Non-pigmented ciliary epithelial cell (primary cell): Measurements from ENCODE around the gene KRT6C.

Source experiments
- DNase-seq: peaks from one replicate; pipeline ENCODE4 v3.0.0-alpha.2; 2010; ENCODE audit warnings: low read depth

The KRT6C gene

DNA sequence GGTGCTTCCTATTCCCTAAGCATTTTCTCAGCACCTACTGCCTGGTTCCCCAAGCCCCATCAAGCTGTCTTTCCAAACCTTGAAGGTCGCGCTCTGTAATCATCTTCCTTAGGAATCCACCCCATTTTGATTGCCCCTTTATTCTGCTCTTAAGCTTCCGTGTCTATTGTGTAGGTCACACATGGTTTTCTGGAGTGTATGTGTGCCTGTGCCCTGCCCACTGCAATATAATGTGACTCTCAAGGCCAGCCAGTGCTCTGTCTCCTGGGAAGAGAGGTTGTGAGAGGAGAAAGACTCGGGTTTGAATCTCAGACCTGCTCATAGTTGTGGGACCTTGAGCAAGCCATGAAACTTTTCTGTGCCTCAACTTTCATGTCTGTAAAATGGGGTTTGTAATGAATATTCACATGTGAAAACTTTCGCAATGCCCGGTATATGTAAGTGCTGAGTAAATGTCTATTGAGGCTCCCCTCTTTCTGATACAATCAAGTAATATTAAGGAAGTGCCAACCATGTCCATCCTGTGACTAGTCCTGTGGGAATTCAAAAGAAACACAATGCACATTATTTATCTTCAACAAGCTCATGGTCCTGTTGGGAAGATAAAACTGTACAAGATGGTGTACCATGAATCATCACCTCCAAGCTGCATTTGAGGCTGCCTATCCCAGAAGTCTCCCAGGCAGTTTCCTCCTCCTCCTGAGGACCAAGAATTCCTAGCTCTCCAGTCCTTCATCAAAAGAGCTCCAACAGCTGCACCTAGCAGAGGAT, 38.7 kb downstream of the KRT6C start:
- DNase-seq, result no peak

DNA sequence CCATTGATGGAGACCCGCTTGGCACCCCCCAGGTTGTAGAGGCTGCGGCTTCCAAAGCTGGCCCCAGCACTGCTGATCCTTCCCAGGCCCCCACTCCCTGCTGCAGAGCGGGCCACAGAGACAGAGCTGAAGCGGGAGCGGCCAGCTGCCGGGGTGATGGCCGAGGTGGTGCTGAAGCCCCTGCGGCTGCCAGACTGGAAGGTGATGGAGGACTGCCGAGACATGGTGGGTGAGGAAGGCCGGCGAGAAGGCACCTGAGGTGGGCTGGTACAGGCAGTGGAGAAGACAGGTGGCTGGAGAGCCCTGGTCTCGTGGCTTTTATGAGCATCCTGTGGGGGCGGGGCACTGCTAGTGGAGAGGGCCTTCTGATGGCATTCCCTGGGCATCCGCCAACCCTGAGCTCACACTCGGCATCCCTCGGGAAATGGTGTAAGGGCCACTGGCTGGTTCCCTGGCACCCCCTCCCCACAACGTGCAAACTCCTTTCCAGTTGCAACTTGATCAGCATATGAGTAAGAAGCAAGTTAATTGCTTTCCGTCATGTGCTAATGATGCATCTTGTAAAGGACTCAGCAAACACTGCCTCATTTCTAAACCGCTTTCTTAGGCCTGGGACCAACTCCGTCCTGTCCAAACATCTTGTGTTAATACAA, 39.4 kb downstream of the KRT6C start, which contains the start of gene KRT75:
TSS of gene KRT75 (minus strand) at position 291 of the 653 bp plus-strand sequence. CDS start at position 224, 67 bp downstream.
- no peak for DNase-seq

DNA sequence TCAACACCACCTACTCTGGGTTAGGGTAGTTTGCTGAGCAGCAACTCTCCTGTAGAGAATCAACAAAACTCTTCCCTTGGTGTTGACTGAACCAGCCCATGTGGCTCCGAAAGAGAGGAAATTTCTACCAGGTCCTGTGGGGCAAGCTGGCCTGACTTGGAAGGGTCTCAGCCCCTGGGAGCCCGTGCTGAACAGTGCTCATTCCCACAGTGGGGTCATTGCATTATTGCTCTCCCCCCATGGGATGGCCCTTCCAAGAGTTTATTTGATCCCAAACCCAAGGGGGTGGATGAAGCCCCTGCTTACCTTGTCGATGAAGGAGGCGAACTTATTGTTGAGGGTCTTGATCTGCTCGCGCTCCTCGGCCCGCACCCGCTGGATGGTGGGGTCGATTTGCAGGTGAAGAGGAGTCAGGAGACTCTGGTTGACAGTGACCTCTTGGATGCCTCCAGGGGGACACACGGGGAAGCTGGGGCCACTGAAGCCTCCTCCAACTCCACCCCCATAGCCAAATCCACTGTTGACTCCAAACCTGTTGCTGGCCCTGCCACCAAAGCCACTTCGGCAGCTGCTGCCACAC, 40.0 kb downstream of the KRT6C start:
- no peak for DNase-seq

DNA sequence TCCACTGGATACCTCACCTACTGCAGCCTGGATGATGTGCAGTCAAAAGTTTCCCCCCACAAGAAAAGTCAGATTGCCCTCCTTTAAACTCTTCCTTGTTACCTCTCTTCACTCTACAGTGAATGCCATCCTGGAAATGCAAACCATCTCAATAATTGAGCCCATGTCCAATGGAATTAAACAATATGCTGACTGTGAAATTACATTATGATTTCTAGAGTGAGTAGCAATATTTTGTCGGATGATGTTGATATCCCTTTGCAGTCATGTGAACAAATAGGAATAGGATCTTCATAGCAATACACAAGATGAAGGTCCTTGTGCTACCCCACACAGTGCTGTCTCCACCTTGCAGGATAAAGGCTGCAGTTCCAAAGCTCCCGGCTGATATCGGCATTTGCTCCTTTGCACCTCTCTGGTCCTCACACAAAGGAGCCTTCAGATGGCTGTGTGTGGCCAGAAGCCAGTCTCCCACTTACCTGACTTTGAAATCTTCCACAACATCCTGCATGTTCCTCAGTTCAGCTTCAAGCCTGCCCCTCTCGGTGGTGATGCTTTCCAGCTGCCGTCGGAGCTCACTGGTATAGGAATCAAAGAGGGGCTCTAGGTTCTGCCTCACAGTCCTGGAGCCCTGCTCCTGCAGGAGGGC, 40.9 kb downstream of the KRT6C start:
- no peak for DNase-seq

DNA sequence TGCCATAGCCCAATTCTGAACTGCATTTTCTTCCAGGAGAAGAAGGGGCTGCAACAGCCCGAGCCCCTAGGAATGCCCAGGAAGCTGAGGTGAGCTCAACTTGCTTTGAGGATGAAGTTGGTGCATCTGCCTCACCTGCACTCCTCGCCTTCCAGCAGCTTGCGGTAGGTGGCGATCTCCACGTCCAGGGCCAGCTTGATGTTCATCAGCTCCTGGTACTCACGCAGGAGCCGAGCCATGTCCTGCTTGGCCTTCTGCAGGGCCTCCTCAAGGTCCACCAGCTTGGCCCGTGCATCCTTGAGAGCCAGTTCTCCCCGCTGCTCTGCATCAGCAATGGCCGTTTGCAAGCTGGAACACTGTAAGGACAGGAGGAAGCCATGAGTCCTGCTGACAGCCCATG, 45.5 kb downstream of the KRT6C start:
- DNase-seq, result no peak

DNA sequence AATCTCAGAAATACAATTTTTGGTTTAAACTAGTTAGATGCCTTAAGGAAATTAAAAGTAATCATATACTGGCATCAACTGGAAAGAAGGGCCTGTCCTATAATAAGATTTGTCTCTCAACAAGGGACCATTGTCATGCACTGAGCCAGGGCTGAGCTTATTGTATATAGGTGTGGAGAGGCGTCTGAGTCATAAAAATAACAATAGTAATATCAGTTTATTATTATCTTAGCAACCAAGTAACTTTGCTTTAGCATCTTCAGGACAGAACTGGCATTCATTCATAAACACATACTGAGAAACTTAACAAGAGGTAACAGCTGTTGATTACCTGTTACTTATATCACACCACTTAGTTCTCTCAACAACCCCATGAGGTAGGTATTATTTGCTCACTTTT, 46.5 kb downstream of the KRT6C start:
- no peak for DNase-seq

DNA sequence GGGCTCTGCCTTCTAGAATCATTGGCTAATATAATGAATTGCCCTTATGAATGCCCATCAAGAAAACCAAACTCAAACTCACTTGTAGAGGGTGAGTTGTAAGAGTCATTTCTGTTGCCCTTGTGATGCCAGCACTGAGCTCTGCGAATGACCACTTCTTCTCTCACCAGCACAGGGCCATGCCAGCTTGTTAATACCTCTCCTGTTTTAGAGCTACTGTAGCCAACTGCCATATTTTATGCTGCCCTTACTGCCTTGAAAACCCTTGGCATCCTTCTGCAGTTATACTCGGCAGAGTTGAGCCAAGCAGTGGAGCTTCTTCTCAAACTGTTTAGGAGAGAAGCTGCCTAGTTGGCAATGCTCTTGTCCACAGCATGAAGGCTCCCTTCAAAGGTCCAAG, 47.6 kb downstream of the KRT6C start:
- no peak for DNase-seq

DNA sequence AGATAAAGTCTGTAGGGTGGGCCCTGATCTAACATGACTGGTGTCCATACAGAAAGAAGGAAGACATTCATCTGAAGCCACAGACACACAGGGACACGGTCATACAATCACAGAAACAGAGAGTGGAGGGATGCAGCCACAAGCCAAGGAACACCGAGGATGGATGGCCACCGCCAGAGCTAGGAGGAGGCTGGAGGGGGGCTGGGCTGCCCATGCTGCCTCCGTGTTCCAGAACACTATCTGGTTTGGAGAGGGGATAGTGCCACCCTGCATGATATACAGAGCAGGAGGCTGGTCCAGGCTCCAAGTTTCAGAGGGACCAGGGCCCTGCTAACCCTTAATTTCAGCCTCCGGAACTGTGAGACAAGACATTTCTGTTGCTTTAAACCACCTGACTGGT, 48.1 kb downstream of the KRT6C start:
- DNase-seq, result no peak

DNA sequence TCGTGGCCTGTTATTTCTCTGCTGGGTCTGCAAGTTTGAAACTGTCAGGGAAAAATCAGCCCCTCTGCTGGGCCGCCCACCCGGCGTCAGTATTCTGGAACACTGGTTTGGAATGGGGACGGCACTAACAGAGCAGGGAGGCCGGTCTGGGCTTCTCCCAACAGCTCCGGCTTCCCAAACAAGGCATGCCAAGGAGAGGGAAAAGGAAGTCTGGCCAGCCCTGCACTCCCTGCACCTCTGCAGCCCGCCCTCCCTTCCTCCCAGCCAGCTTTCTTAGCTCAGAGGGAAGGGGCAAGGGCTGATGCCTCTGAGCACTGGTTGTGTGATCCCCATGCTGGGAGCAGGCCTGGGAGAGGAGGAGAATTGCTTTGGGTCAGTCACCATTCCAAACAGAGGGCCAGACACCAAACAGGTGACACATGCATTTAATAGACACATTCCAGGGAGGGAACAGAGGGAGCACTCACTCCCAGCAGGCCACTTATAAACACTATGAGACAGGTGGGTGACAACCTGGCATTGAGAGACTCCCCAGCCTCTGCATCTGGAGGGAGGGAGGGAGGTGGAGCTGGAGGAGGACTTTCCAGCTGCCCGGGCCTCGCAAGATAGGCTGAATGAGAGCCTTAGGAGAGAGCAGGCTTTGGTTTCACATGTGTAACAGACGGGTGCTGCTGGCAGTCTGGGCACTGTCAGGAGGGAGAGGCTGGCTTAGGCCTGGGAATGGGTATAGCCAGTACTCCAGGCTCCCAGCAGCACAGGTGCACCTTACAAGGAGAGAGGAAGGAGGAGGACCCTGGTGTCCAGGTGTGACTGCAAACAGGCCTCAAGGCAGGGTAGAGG, 49.7 kb downstream of the KRT6C start:
- no peak for DNase-seq

DNA sequence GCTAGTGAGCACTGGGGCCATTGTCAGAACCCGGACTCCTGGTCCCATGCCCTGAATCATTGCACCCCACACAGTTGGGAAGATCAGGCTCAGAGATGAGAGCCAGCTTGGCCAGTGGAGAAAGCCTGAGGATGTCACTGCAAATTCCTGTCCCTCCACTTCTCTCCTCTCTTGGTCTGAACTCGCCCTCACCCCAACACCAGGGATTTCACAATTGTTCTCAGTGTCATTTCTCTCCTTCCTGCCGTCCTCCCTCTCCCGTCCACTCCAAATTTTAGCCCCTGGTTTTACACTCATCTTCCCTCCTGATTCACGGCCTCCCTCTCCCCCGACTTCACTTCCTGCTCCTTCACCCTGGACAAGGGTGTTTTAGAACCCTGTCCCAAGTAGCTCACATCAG, 50.6 kb downstream of the KRT6C start:
- DNase-seq, result no peak

DNA sequence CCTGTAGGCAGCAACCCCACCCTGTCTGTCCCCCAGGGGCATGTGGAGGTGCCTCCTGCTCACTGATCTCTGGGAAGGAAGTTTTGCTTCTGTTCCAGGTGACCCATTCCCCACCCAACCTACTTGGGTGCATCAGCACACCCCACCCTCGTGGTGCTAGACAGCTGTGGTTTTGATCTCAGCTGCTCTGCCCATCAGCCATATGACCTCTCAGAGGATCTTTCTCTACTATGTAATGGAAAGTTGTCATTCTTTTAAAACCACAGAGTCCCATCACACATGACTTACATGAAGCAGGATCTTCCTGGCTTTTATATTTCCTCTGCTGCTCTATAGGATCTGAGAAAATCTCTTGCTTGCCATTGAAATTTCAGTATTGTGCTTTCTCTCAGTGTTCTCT, 53.9 kb downstream of the KRT6C start:
- DNase-seq, result no peak

DNA sequence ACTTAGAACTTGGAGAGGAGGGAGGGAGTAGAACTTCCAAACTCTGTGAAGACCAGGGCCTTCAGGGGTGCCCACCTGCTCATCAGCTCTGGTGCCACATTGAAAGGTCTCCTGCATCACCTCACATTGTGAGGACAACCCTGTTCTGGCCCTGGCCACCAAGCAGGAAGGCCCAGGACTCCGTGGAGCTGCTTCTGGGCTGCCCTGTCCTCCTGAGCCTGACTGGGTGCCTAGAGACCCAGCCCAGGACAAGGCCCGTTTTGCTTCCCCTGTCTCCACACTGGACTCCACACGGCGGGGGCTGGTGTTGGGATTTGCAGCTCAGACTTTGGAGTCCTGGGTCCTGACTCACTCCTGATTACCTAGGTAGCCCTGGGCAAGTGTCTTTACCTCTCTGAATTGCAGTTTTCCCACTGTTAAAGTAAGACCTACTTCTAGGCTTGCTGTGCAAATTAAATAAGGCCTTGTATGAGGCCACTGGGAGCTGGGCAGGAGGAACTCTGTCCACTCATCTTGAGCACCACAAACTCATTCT, 55.0 kb downstream of the KRT6C start:
- no peak for DNase-seq
